Activated CD8-positive, alpha-beta memory T cell treated with anti-CD3 and anti-CD28 coated beads for 24 hours (primary cell): Measurements from ENCODE around the gene ARHGAP12.
"Not testable (repeated sequence)": the region's sequence is repeated elsewhere in the genome, so short reads cannot be mapped to it uniquely, and the experiment has no call there.

Source experiments
- DNase-seq: peaks from one replicate; pipeline ENCODE4 v3.0.0-alpha.2; 2020

ARHGAP12 gene, protein sequence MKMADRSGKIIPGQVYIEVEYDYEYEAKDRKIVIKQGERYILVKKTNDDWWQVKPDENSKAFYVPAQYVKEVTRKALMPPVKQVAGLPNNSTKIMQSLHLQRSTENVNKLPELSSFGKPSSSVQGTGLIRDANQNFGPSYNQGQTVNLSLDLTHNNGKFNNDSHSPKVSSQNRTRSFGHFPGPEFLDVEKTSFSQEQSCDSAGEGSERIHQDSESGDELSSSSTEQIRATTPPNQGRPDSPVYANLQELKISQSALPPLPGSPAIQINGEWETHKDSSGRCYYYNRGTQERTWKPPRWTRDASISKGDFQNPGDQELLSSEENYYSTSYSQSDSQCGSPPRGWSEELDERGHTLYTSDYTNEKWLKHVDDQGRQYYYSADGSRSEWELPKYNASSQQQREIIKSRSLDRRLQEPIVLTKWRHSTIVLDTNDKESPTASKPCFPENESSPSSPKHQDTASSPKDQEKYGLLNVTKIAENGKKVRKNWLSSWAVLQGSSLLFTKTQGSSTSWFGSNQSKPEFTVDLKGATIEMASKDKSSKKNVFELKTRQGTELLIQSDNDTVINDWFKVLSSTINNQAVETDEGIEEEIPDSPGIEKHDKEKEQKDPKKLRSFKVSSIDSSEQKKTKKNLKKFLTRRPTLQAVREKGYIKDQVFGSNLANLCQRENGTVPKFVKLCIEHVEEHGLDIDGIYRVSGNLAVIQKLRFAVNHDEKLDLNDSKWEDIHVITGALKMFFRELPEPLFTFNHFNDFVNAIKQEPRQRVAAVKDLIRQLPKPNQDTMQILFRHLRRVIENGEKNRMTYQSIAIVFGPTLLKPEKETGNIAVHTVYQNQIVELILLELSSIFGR

GRCh38 chr10:31928549-31929260, at the start of gene ARHGAP12:
Gene ARHGAP12, minus strand, starts transcription at chr10:31928831. Its CDS starts 19,976 bp downstream, at chr10:31908855.
- peak; percentile 94 for DNase-seq

GRCh38 chr10:31978156-31978483, 49.5 kb upstream of the ARHGAP12 start:
- DNase-seq = no peak

DNA sequence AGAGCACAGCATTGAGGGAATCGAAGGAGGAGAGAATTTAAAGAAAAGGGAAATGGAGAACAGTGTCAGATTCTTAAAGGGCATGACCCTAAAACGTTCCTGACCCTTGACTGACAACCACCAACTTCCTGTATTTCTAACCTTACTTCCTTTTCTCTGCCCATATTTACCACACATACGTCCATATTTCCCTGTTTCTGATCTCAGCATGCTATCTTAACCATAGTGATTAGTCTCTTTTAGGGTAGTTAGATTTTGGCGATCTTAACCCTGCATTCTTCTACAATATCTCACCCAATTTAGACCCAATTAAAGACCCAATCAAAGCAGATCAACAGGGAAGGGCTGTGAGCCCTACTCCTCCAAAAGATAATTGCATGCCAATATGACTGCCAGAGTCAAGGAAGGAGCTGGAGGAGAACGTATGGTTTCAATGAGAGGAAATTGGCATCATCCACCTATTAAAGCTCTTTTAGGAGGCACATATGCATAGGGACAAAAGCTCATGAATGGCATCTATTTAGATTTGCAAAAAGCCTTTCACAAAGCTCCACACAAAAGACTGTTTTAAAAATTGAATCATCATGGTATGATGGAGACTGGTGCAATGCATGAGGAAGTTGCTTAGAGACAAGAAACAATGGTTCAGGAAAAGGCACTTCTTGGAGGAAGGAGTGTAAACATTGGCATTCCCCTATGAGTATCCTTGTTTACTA, 49.0 kb upstream of the ARHGAP12 start:
- DNase-seq = no peak

- DNase-seq = no peak
These were observed 46.6 kb upstream of the ARHGAP12 start for GRCh38 chr10:31975157-31975765.

GRCh38 chr10:31974434-31975124, 45.9 kb upstream of the ARHGAP12 start:
- DNase-seq = no peak

DNA sequence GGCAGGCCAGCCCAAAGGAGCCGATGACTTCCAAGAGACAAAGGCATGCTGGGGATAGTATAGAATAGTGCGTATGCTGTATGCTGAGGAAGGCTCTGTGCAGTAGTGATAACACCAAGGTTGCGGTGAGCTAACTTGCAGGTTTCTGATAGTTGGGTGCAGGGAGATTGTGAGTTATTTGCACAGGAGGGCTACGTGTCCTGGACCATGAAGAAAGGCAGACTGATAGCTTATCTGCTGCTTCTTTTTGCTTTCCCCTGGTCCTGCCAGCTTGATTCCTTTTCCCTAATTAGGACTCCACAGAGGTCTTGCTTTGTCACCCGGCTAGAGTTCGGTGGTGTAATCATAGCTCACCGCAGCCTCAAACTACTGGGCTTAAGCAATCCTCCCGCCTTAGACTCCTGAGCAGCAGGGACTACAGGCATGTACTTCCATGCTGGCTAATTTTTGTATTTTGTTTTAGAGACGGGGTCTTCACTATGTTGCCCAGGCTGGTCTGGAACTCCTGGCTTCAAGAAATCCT, 43.9 kb upstream of the ARHGAP12 start:
- DNase-seq = no peak

- DNase-seq = not testable (repeated sequence)
These were observed 41.2 kb upstream of the ARHGAP12 start for GRCh38 chr10:31969847-31970246.

DNA sequence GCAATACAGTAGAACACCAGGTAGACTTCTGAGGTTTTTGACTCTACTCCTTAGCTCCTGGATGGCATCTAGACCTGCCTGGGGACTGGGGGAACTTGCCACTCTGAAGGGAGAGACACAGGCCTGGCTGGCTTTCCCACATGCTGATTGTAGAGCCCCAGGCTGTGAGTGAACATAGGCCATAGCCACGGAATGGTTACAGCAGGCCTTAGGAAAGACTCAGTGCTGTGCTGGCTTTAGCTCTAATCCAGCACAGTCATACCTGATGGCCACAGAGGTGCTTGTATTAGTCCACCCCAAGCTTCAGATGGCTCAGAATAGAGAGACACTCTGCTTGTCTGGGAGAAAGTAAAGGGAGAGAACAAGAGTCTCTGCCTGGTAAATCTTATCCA, 35.0 kb upstream of the ARHGAP12 start:
- no peak for DNase-seq

GRCh38 chr10:31962826-31963588, 34.4 kb upstream of the ARHGAP12 start:
- DNase-seq = no peak

DNA sequence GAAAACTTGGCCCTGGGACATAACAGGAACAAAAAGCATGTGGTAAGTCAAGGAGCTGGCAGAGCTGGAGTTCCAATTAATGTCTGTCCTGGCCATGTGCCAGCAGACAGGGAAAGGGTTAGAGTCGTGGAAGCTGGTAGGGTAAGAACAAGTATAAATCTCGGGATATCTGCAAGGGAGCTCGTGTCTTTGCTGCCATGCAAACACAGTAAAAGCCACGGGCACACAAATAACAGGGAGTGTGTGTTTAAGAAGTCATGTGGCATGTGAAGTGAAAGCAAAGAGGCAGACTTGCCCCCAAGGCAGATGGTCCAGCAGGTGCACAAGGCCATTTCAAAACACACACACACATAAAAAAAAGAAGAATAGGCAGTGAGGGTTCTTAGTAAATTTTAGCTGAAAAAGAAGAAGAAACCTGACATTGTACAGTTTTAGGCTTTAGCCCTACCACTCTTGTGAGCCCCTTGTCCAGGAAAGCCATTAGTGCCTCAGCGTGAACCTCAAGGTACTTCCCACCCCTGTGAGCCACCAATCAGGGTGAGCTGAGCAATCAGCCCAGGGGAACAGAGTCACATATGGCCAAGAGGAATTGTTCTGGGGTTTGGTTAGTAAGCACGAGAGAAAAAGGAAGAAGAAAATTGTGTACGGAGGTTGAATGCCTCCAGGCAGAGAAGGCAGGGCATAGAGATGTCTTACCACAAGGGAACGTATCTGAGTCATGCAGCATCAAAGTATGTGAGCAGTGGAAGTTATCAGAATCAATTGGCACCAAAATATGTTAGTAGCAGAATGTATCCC, 32.8 kb upstream of the ARHGAP12 start:
- DNase-seq = no peak

DNA sequence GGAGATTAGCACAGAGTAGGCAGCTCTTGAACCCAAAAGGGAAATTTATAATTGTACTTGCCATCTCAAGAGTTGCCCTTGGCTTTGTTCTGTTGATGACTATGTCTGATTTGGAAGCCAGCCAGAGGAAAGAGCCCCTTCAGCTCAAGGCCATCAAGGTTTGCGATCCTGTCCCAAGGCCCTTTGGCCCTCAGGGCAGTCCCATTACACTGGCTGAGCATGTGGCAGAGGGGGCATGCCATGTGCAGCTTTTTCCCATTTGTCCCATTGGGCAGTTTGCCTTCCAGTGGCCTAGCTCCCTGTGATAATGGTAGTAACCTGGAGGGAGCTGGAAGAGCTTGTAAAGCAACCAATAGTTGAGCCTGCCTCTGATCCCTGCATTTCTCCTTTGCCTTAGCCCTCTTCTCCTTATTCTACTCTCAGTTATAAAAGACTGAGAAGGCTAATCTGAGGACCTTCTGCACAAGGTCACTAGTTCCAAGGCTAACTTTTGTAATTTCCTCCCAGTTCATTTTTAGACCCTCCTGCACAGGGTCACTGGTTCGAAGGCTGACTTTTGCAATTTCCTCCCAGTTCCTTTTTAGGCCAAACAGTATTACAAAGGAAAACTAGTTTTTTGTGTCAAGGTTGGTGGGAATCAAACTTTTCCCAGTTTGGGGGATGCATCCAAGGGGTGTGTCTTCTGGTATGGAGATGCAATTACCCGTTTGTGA, 31.0 kb upstream of the ARHGAP12 start:
- no peak for DNase-seq

- no peak for DNase-seq
These were observed 30.2 kb upstream of the ARHGAP12 start for GRCh38 chr10:31958856-31959255.

- DNase-seq = no peak
These were observed 27.7 kb upstream of the ARHGAP12 start for GRCh38 chr10:31956200-31956946.

GRCh38 chr10:31954410-31955191, 26.0 kb upstream of the ARHGAP12 start:
- DNase-seq = no peak

DNA sequence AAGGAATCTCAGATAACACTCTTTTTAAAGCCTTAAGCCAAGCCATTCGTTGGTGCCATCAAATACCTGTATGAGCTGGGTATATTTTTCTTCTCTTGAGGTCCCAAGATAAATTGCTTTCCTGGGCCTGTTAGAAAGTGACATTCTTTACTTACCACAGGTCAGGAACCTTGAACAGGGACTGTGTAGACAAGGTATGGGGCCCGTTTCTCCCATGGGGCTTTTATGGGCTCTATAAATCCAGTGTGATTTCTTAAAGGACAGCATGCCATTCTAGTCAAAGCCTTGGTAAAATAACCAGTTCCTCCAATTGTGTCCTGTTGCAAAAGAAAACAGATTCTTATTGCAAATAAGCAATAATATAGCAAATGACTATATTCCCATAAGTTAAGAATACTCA, 24.8 kb upstream of the ARHGAP12 start:
- no peak for DNase-seq

DNA sequence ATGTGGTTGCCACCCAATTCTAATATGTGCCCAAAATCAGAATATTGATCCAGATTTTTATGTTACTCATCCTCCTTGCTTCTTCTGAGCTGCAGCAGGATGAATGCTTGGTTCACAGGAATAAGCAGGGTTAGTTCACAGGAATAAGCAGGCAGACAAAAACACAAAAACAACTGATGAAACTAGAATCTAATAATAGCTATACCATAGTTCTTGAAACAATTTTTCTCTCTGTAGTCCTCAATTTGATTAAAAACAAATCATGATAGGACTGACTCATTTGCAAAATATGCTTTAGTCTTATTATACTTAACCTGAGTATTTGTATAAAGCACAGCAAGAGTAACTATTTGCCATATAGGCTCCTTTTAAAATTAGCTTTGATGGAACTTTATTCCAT, 24.4 kb upstream of the ARHGAP12 start:
- no peak for DNase-seq

- DNase-seq = no peak
These were observed 23.4 kb upstream of the ARHGAP12 start for GRCh38 chr10:31952066-31952465.

- no peak for DNase-seq
These were observed 20.6 kb upstream of the ARHGAP12 start for GRCh38 chr10:31949266-31949665.
